Lower leg skin (tissue), 4 donors: ENCODE results near the gene SUGCT. TPM values are rescaled to one million over a fixed set of nuclear protein-coding genes. Genes with fewer than 3 reads are reported as not detected.

ENCODE experiments used
- DNase-seq, 2 donors: peaks; one replicate each; pipeline ENCODE4 v3.0.0-alpha.2; 2019; ENCODE audit warnings: low spot score in 2 of 2
- H3K4me3 ChIP-seq: fragments of 200-600 bp; sonication (generic); 2 replicates; pipeline ENCODE4 v1.5.1; 2017; ENCODE audit warnings: mild to moderate bottlenecking, low read depth; ENCODE audit not compliant: poor library complexity, severe bottlenecking
- CTCF ChIP-seq, 3 donors: fragments of 450-650 bp; IDR thresholded peaks; one replicate each; pipeline ENCODE4 v1.5.1; 2016; ENCODE audit warnings: antibody characterized with exemption in 3 of 3, mild to moderate bottlenecking in 3 of 3, moderate library complexity in 2 of 3
- POLR2A ChIP-seq, 2 donors: fragments of 450-650 bp; IDR thresholded peaks; one replicate each; pipeline ENCODE4 v1.6.1; 2016 to 2017; ENCODE audit warnings: antibody characterized with exemption in 2 of 2, mild to moderate bottlenecking in 1 of 2, moderate library complexity in 1 of 2
- WGBS, 2 donors: methylation state at CpG; one replicate each; pipeline ENCODE4 v1.1.5; 2018; 5-methylcytosine and 5-hydroxymethylcytosine counted together
- intact Hi-C: fragments of 100-400 bp; cut with DNase I; formaldehyde crosslinking; loops from one replicate; pipeline ENCODE4 v1.15.0; 2023; ENCODE audit warnings: low total_unique reads
- total RNA-seq, 4 donors: library from RNA; depleted of rRNA; stranded (reverse); fragments of >200 nt; gene quantifications; one replicate each; pipeline ENCODE4 v1.1.0, GENCODE V29; 2016

Gene SUGCT
- total RNA-seq, 4 donors from 2014 or later, result 0.49 to 1.6 (median 0.59) TPM; not detected in 1

GRCh38 chr7:40566879-40567278, 432.1 kb downstream of the SUGCT start:
- no peak for DNase-seq
- TF ChIP-seq POLR2A (IDR thresholded peaks at IDR 0.05) (no peak), CTCF (IDR thresholded peaks at IDR 0.05) (no peak)
- no peak overlapping the region for H3K4me3 ChIP-seq
- intact Hi-C loops, result no loop called here
- WGBS, 2 donors, result 89% methylated on average over 5 of the region's 5 CpGs

GRCh38 chr7:40569326-40569725, 434.5 kb downstream of the SUGCT start:
- DNase-seq, result no peak
- intact Hi-C loops, result no loop called here
- 80 to 83% methylated on average over 3 of the region's 3 CpGs for WGBS, 2 donors
- TF ChIP-seq CTCF (IDR thresholded peaks at IDR 0.05) (no peak), POLR2A (IDR thresholded peaks at IDR 0.05) (no peak)
- no peak overlapping the region for H3K4me3 ChIP-seq

GRCh38 chr7:40570223-40570622, 435.4 kb downstream of the SUGCT start:
- TF ChIP-seq POLR2A (IDR thresholded peaks at IDR 0.05) (no peak), CTCF (IDR thresholded peaks at IDR 0.05) (no peak)
- DNase-seq, result no peak
- H3K4me3 ChIP-seq, result no peak overlapping the region
- intact Hi-C loops, result no loop called here
- WGBS, 2 donors, result 26 to 52% methylated on average over 1 of the region's 1 CpG

- H3K4me3 ChIP-seq, result no peak overlapping the region
- intact Hi-C loops, result no loop called here
- no peak for TF ChIP-seq POLR2A (IDR thresholded peaks at IDR 0.05)
- no peak for TF ChIP-seq CTCF (IDR thresholded peaks at IDR 0.05)
- no peak for DNase-seq
- WGBS, 2 donors, result 80 to 82% methylated on average over 5 of the region's 5 CpGs
These were observed 437.0 kb downstream of the SUGCT start for GRCh38 chr7:40571796-40572195.

GRCh38 chr7:40572810-40573465, 438.1 kb downstream of the SUGCT start:
- no peak for DNase-seq
- intact Hi-C loops, result no loop called here
- TF ChIP-seq POLR2A (IDR thresholded peaks at IDR 0.05) (no peak), CTCF (IDR thresholded peaks at IDR 0.05) (no peak)
- WGBS, 2 donors, result 72 to 79% methylated on average over 8 of the region's 8 CpGs
- H3K4me3 ChIP-seq, result no peak overlapping the region

- 56 to 65% methylated on average over 5 of the region's 5 CpGs for whole genome bisulfite sequencing, 2 donors
- TF ChIP-seq CTCF (IDR thresholded peaks at IDR 0.05) (no peak), POLR2A (IDR thresholded peaks at IDR 0.05) (no peak)
- H3K4me3 ChIP-seq, result no peak overlapping the region
- no peak for DNase-seq
- intact Hi-C loops, result no loop called here
These were observed 444.6 kb downstream of the SUGCT start for GRCh38 chr7:40579401-40579800.
